Measurements from ENCODE around the gene SYNGR2. TPM values are rescaled to one million over a fixed set of nuclear protein-coding genes. Genes with fewer than 3 reads are reported as not detected.
"Not testable (repeated sequence)": the region's sequence is repeated elsewhere in the genome, so short reads cannot be mapped to it uniquely, and the experiment has no call there.

Gene SYNGR2
- total RNA-seq, 1 experiment from 2014 or later, result 1.6 TPM

- not testable (repeated sequence) for DNase-seq (ENCODE audit: low read depth)
These were observed 3.3 kb downstream of the SYNGR2 start for GRCh38 chr17:78171591-78172248.

DNA sequence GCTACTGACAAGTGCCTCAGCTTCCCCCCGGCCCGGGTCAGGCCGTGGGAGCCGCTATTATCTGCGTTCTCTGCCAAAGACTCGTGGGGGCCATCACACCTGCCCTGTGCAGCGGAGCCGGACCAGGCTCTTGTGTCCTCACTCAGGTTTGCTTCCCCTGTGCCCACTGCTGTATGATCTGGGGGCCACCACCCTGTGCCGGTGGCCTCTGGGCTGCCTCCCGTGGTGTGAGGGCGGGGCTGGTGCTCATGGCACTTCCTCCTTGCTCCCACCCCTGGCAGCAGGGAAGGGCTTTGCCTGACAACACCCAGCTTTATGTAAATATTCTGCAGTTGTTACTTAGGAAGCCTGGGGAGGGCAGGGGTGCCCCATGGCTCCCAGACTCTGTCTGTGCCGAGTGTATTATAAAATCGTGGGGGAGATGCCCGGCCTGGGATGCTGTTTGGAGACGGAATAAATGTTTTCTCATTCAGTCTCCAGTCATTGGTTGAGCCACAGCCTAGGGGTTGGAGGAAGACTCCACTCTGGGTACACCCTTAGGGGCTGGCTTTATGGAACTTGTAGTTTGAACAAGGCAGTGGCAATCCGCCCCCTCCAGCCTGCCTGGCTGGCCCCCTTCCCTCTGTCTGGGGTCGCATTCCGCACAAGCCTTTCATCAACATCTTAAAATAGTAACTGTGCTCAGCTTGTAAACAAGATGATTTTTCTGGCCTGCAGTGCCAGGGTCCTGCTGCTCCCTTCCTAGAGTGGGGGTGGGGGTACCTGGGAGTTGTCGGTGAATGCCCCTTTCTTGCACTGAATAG is 4.1 kb downstream of the SYNGR2 start:
- no peak for DNase-seq (ENCODE audit: low read depth)

DNA sequence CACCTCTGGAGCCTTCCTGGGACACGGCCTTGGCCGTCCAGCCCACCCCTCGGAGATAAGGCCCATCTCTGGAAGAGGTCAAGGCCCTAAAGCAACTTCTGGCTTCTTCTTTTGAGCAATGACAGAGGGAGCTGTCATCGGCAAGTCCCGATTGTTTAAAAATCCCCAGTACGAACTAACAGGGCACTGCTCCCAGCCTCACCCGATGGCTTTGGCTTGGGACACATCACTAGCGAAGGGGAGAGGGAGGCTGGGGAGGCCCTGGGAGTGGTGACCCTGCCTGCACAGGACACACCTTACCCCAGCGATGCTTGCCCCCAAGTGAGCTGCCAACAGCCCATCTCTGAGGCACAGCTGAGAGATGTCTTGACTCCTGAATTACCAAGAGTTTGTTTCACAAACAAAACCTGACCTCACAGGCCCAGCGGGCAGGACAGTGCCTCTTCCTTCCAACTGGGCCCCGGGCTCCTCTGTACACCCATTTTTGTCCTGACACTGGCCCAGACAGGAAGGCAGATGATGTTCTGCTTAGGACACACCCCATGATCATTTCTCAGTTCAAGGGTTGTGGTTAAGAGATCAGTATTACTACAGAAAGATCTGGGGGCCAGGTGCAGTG is 4.8 kb downstream of the SYNGR2 start:
- DNase-seq (ENCODE audit: low read depth), result no peak

DNA sequence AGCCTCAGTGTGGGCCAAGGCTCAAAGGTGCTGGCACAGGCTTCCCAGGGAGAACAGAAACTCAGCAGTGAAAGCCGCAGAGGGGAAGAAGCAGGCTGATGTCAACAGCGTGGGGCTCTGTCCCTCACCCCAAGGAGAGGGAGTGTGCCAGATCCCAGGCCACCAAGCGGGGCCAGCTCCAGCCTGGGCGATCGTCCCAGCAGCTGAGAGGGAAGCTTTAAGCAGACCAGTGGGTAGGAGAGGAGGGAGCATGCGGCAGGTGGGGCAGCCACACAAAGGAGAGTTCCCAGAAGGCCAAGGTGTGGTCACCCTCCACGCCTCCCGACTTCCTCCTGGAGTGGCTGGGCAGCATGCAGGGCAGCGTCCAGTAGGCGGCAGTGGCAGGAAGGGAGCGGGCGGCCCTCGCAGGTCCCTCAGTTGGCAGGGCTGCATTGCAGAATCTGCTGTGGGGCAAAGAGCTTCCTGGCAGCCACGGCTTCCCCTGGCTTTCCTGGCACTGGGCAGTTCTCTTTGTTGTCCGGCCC is 6.0 kb downstream of the SYNGR2 start:
- DNase-seq (ENCODE audit: low read depth), result no peak

DNA sequence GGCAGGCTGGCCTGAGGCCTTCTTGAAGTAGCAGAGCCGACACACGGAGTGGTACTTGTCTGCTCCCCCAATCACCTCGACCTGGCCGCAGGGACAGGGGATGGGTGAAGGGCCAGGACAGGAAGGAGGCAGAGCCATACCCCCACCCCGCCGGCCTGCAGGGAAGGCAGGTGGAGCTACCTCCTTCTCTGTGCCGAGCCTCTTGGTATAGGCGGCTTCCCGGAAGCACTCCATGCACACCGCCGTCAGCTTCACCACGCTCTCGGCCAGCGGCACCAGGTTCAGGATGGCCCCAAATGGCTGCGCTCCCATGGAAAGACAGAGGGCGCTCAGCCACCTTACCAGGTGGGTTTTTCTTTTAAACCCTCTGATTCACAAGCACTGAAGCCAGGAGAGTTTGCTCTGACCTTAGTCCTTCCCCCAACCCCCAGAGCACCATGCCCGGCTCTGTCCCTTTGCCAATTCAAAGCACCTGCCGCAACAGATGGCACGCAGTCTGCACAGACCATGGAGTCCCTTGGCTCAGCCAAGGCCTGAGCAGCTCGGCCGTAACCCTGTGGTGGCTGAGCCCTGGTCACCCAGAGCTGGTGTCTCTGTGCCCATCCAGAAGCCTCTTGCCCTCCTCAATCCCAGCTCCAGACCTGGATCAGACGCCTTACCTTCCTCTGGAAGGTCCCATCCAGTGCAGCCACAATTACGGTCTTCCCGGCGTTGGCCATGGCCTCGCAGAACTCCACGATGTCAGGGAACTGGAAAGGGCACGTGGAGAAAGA is 6.7 kb downstream of the SYNGR2 start:
- DNase-seq (ENCODE audit: low read depth), result no peak

DNA sequence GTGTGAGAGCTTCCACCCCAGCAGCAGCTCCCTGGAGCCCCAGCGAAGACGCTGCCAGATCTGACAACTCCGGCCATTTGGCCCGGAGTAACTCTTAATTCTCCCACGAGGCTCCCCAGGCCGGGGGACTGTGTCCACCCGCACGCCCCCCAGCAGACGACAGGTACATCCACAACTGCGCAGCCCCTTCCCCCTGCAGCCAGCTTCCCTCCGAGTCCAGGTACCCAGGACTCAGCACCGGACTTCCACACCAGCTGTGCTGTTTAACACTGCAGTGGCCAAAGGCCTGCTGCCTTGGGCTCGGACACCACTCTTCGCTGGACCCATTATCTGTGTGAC is 7.2 kb downstream of the SYNGR2 start:
- no peak for DNase-seq (ENCODE audit: low read depth)

GRCh38 chr17:78176548-78177025 is 8.2 kb downstream of the SYNGR2 start:
- DNase-seq (ENCODE audit: low read depth), result no peak

- DNase-seq (ENCODE audit: low read depth), result peak; percentile 15
These were observed 11.0 kb downstream of the SYNGR2 start for GRCh38 chr17:78179372-78179771.

- DNase-seq (ENCODE audit: low read depth), result no peak
These were observed 11.7 kb downstream of the SYNGR2 start for GRCh38 chr17:78180083-78180482.

DNA sequence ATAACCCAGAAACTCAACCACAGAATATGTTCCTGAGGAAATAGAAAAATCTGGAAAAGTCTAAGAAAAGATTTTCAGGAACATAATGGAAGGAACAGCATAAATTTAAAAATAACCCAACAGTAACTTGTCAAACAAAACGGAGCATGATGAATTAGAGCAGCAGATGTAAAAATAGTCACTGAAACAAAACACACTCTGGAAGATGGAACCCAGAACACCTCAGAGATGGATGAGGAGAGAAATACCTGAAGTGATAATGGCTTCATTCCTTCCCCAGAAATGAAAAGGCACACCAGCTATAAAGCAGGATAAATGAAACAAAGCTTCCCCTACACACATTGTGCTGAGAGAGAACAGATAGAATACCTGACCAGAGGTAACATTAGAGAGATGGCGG is 12.1 kb downstream of the SYNGR2 start:
- no peak for DNase-seq (ENCODE audit: low read depth)

DNA sequence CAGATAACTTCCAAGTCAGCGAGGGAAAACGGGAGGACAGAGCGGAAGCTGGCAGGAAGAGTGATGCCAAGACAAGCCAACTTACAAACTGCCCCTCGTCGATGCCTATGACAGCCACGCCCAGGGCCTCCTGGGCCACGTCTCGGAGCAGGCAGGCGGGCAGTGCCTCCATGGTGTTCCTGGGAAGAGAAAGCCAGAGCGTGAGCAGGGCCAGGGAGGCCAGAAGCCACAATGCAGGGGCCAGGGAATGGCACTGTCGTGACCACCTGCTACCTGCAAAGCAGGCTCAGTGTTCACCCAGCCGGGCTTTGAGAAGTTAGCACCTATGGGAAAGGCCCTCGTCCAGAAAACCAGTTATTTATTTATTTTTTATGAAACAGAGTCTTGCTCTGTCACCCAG is 14.1 kb downstream of the SYNGR2 start:
- no peak for DNase-seq (ENCODE audit: low read depth)

DNA sequence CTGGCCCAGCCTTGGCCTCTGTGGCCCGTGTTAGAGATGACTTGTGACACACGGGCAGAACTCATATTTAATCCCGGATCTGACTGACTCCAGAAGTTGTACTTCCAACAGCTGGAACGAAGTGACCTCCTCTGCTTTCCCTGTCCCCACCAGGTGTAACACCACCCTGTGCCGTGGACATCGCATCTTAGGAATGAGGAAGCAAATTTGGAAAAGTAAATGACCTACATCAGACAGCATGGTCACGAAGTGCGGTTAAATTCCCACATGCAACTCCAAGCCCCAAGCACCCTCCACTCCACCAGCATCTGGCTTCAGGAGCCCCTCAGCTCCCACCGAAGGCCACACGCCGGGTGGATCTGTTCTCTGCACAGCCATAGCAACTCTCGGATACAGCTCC is 15.5 kb downstream of the SYNGR2 start:
- no peak for DNase-seq (ENCODE audit: low read depth)

DNA sequence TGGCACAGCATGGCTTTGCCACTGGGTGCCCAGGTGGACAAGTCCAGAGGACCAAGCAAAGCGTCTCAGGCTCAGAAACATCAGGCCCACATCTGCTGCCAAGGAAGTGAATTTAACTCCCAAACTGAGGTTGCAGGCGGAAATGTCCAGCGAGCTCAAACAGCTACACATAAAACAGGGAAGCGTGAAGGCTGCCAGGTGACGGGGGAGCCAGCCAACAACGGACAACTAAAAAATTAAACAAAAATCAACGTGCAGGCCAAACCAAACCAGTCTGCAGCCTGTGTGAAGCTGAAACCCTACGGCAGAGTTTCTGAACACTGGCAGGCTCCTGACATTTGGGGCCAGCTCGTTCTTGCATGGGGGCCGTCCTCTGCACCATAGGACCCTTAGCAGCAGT is 16.0 kb downstream of the SYNGR2 start:
- DNase-seq (ENCODE audit: low read depth), result no peak

DNA sequence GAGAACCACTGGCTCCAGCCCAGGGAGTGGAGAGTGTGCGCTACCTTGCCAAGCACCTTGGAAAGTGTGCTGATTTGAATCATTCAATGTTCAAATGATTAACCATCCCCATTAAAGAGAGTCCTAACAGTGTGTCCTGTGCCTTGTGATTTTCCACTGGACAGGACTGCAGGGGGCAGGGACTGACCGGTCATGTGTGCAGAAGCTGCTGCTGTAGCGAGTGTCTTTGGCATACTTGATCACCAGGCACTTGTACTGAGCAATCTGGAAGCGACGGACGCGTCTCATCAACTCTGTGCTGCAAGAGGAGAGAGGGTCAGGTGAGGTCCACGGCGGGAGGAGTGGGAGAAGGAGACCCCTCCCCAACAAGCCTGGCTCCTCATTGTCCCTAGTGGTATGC is 16.5 kb downstream of the SYNGR2 start:
- DNase-seq (ENCODE audit: low read depth), result no peak

GRCh38 chr17:78185981-78186691 is 17.8 kb downstream of the SYNGR2 start:
- DNase-seq (ENCODE audit: low read depth), result peak; percentile 74

- peak; percentile 95 for DNase-seq (ENCODE audit: low read depth)
These were observed 18.6 kb downstream of the SYNGR2 start, which contains the start of the genes AFMID and TK1 for GRCh38 chr17:78186692-78187595. TSS of gene AFMID (plus strand) at chr17:78187362. CDS start at chr17:78187371, 9 bp downstream. TSS of gene TK1 (minus strand) at chr17:78187052. CDS start at chr17:78186994, 58 bp downstream.

DNA sequence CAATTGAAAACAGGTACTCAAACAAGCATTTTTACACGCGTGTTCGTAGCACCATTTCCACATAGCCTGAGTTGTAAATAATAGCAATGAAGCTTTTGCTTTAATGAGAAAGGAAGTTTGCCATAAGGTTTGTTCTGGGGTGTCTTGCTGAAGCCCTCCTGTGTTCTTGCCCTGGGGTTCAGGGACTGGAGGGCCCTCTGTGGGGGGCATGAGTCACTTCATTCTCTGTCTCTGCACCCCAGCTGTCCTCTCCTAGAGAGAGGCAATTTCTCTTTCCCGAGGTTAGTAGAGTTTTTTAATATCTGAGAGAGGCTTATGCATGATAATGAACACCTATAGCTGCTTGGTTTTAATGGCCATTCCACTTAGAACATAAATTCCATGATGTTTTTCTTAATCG is 28.3 kb downstream of the SYNGR2 start:
- peak; percentile 22 for DNase-seq (ENCODE audit: low read depth)

DNA sequence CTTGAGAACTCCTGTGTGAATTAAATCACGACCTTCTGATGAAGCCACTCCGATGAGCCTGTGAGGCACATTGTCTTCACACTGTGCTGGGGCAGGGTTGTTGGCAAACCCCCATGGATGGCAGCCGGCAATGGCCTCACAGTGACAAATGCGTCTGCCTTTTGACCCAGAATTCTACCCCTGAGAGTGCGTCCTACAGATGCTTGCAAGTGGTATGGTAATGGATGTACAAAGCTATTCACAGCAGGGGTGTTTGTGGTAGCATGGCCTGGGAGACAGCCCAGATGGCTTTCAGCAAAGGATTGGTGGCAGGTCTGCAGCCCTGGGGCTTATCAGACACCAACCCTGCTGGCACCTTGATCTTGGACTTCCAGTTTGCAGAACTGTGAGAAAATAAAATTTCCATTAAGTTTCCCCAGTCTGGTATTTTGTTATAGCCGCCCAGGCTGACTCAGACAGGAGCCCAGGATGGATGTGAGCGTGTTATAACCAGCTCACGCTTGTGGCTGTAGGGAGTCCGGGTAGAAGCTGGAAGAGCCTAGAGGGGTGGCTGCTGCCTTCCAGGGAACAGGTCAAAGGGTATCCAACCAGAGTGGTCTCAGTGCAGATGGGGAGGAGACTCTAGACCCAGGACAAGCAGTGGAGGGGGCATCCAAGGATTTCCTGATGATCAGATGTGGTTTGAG is 28.9 kb downstream of the SYNGR2 start:
- no peak for DNase-seq (ENCODE audit: low read depth)

- DNase-seq (ENCODE audit: low read depth), result no peak
These were observed 32.1 kb downstream of the SYNGR2 start for GRCh38 chr17:78200451-78200850.
